H1 (cell line): ENCODE results near the gene TMTC2. TPM values are rescaled to one million over a fixed set of nuclear protein-coding genes. Genes with fewer than 3 reads are reported as not detected.

Source experiments
- ATF2 ChIP-seq: IDR thresholded peaks from 2 replicates; pipeline ENCODE4 v1.6.1; 2012; ENCODE audit warnings: low read length, inconsistent platforms
- BCL11A ChIP-seq, 2 experiments: IDR thresholded peaks; one replicate each; pipeline ENCODE4 v1.6.1; 2011; ENCODE audit warnings: low read depth in 2 of 2, low read length in 2 of 2, mild to moderate bottlenecking in 2 of 2
- CBX8 ChIP-seq: fragments of 300-800, 300-1000 bp; sonication (generic); IDR thresholded peaks from 2 replicates; pipeline ENCODE4 v1.7.1; 2016; ENCODE audit warnings: low read depth, low read length, borderline replicate concordance
- CHD1 ChIP-seq: IDR thresholded peaks from 2 replicates; pipeline ENCODE4 v1.6.1; 2012; ENCODE audit warnings: low read depth, low read length, improper control_type of control experiment
- CREB1 ChIP-seq: IDR thresholded peaks from 2 replicates; pipeline ENCODE4 v1.6.1; 2012; ENCODE audit warnings: inconsistent platforms
- RAD21 ChIP-seq, 2 experiments: IDR thresholded peaks in 1 of 2; conservative IDR thresholded peaks in 1 of 2; 2 replicates each; pipeline ENCODE4 v1.6.1; 2011; ENCODE audit warnings: low read depth in 2 of 2, low read length in 2 of 2, improper control_type of control experiment in 1 of 2, inconsistent platforms in 1 of 2, mild to moderate bottlenecking in 1 of 2, moderate library complexity in 1 of 2
- polyA plus RNA-seq, 7 experiments: library from polyadenylated mRNA; depleted of rRNA in 3 of 7; stranded (reverse) in 5 of 7; unstranded in 2 of 7; fragments of >200 nt in 5 of 7; fragments of 200-250 nt in 2 of 7; gene quantifications; 1 replicate in 5 of 7; 2 replicates in 1 of 7; 4 replicates in 1 of 7; pipeline versions ENCODE4 v1.2.1 to v1.2.3, GENCODE V29; 2011 to 2013; ENCODE audit warnings: missing spikeins in 2 of 7, mixed read lengths in 2 of 7
- total RNA-seq: library from RNA; stranded (reverse); fragmentation: NEBNext Ultra II Directional; extraction: Animal tissue kit (Norgen Biotek cat#: 25700); gene quantifications from 2 replicates; pipeline ENCODE4 v1.2.1, GENCODE V29; 2021

The TMTC2 gene
- total and polyA plus RNA-seq, 2 of the 8 experiments (the other 6 are each of a cell fraction or from before 2014, with no cell fraction given): 2.3 to 3.9 TPM

- no peak for TF ChIP-seq BCL11A (IDR thresholded peaks at IDR 0.05; ENCODE audit: low read depth in 2 of 2, low read length in 2 of 2)
- no peak for TF ChIP-seq CHD1
- no peak for TF ChIP-seq RAD21 (IDR thresholded peaks at IDR 0.05 in 1 of 2, conservative IDR thresholded peaks at IDR 0.05 in 1 of 2; ENCODE audit: low read depth in 2 of 2, low read length in 2 of 2)
- no peak for TF ChIP-seq CBX8
- TF ChIP-seq CREB1: no peak
- TF ChIP-seq ATF2: no peak
Measured at GRCh38 chr12:82745807-82746206, 59.1 kb downstream of the TMTC2 start (continued).
